ENCODE data around the gene MS4A4E. TPM values are rescaled to one million over a fixed set of nuclear protein-coding genes. Genes with fewer than 3 reads are reported as not detected.

Gene MS4A4E
- total and polyA plus RNA-seq, 2 of the 13 experiments (the other 11 are each of a cell fraction or from before 2014, with no cell fraction given) = not detected

DNA sequence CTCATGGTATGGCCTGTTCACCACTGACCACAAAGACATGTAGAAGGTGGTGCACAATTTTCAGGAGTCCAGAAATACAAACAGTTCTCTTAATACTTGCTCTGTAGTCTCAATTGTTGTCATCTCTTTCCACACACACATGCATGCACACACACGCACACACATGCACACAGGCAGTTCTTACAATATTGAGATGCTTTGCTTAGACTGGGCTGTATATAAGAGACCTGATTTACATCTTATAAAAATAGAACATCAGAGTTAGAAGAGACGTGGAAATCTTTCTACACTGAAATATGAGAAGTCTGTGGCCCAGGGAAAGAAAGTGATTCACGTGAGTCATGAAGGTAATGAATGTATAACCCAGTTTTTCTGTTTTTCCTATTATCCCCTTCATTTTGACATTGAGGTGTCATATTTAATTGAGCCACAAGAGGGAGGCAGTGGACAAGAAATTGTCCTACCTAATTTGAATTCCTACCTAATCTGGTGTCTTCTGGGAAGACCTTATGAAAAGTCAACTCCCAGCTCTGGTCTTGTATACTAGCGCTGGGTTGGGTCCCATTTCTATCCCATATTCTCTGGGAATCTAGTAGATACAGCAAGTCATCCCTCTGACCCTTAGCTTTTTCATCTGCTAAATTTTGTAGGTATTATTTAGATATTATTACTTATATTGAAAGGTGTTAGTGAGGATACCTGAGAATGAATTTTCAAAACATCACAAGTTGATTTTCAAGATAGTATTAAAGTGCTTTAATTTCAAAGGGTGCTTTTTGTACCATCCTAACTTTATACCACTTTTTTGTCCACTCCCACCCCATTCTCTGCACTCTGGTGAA is 22.7 kb upstream of the MS4A4E start:
- intact Hi-C loops (cut with micrococcal nuclease; ENCODE audit: unreplicated experiment) (loop anchor here (1.0 to 5.0 kb wide), 4 partner anchors 69 to 353 kb away; no protein-coding TSS in a partner anchor), in situ Hi-C loops (cut with HindIII; ENCODE audit: extremely low pct_ligation_motif_present, low pct_unique_long_range_greater_than_20kb) (loop anchor here (25.0 kb wide), 1 partner anchor 347 kb away; no protein-coding TSS in a partner anchor)
- peaks cover 0 to 4% of the 10 kb centered on the region in 2 experiments; a peak in 2 of 5 replicates for H3K27me3 ChIP-seq (ENCODE audit: control insufficient read depth in 1 of 2, insufficient read depth in 2 of 2, low read length in 2 of 2)
- H3K36me3 ChIP-seq (replicated peaks in 1 of 2; ENCODE audit: control insufficient read depth in 1 of 2, insufficient read depth in 2 of 2, low read length in 2 of 2) = no peaks in the 10 kb centered on the region
- H3K79me2 ChIP-seq (ENCODE audit: insufficient read depth, low read length) = no peaks in the 10 kb centered on the region
- POLR2A ChIA-PET = no interaction called here
- no peak overlapping the region for H3K27ac ChIP-seq (ENCODE audit: extremely low read length, insufficient read depth, low read length)
- no TSS peak for BruUV-seq (replicated peaks)
- no peaks in the 10 kb centered on the region for H4K20me1 ChIP-seq (ENCODE audit: insufficient read depth, low read length)
- H3K9me3 ChIP-seq (ENCODE audit: low read length) = no peaks in the 10 kb centered on the region
- no peak overlapping the region for H2AFZ ChIP-seq (ENCODE audit: low read length)
- DNase-seq (ENCODE audit: low spot score) = peak; percentile 8
- FAIRE-seq = peak; percentile 52
- 9% methylated on average over 4 of the region's 4 CpGs for WGBS (ENCODE audit: low lambda C conversion rate)
- H3K9ac ChIP-seq (ENCODE audit: insufficient read depth, low read depth, low read length) = no peak overlapping the region
- H3K4me2 ChIP-seq (ENCODE audit: low read depth, low read length) = no peak overlapping the region
- no peaks in the 10 kb centered on the region for H3K4me1 ChIP-seq (ENCODE audit: insufficient read depth, low read length)
- CTCF ChIA-PET (ENCODE audit: low intra/inter-chr PET ratio, low total read pairs) = interaction anchor here (0.6 kb wide), 1 partner anchor 491 kb away, joined by 3 read pairs; the partner anchor contains the start of gene MS4A15
- no peak overlapping the region for H3K4me3 ChIP-seq (replicated peaks in 1 of 3; ENCODE audit: insufficient read depth in 1 of 3, low read depth in 2 of 3, low read length in 3 of 3)
- peak; percentile 25; the same call in 1 of the 3 replicates for ATAC-seq
- TF ChIP-seq HNF4A (CRISPR knock-in tag; IDR thresholded peaks at IDR 0.05) (no peak), RAD21 (CRISPR knock-in tag; IDR thresholded peaks at IDR 0.05) (peak; percentile 26; the same call in 1 of the 2 replicates), KDM5A (IDR thresholded peaks at IDR 0.05; ENCODE audit: borderline replicate concordance, low read length) (no peak), RORA (CRISPR knock-in tag; IDR thresholded peaks at IDR 0.05) (no peak), HOXA3 (CRISPR knock-in tag; IDR thresholded peaks at IDR 0.05) (no peak), ZBTB33 (CRISPR knock-in tag; IDR thresholded peaks at IDR 0.05) (no peak), ZNF333 (CRISPR knock-in tag; IDR thresholded peaks at IDR 0.05; ENCODE audit: borderline replicate concordance) (no peak), JDP2 (CRISPR knock-in tag; IDR thresholded peaks at IDR 0.05; ENCODE audit: borderline replicate concordance) (no peak), ZMYM2 (CRISPR knock-in tag; IDR thresholded peaks at IDR 0.05) (no peak), SMC3 (IDR thresholded peaks at IDR 0.05; ENCODE audit: low read length) (peak; percentile 20; the same call in 1 of the 2 replicates), KDM6A (CRISPR knock-in tag; IDR thresholded peaks at IDR 0.05; ENCODE audit: low read depth) (no peak), STAG1 (CRISPR knock-in tag; IDR thresholded peaks at IDR 0.05) (peak; percentile 51; the same call in 1 of the 2 replicates), ZNF530 (CRISPR knock-in tag; IDR thresholded peaks at IDR 0.05; ENCODE audit: low read depth) (no peak), ARID3A (IDR thresholded peaks at IDR 0.05; ENCODE audit: low read depth, low read length) (peak; percentile 60; the same call in 1 of the 2 replicates), LBX2 (CRISPR knock-in tag; IDR thresholded peaks at IDR 0.05; ENCODE audit: borderline replicate concordance) (no peak), ZNF207 (IDR thresholded peaks at IDR 0.05; ENCODE audit: borderline replicate concordance) (no peak)
- TF ChIP-seq, protein P1, sequence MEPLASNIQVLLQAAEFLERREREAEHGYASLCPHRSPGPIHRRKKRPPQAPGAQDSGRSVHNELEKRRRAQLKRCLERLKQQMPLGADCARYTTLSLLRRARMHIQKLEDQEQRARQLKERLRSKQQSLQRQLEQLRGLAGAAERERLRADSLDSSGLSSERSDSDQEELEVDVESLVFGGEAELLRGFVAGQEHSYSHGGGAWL (CRISPR knock-in tag; IDR thresholded peaks at IDR 0.05) = no peak
- TF ChIP-seq, protein P2, sequence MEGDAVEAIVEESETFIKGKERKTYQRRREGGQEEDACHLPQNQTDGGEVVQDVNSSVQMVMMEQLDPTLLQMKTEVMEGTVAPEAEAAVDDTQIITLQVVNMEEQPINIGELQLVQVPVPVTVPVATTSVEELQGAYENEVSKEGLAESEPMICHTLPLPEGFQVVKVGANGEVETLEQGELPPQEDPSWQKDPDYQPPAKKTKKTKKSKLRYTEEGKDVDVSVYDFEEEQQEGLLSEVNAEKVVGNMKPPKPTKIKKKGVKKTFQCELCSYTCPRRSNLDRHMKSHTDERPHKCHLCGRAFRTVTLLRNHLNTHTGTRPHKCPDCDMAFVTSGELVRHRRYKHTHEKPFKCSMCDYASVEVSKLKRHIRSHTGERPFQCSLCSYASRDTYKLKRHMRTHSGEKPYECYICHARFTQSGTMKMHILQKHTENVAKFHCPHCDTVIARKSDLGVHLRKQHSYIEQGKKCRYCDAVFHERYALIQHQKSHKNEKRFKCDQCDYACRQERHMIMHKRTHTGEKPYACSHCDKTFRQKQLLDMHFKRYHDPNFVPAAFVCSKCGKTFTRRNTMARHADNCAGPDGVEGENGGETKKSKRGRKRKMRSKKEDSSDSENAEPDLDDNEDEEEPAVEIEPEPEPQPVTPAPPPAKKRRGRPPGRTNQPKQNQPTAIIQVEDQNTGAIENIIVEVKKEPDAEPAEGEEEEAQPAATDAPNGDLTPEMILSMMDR (CRISPR knock-in tag; IDR thresholded peaks at IDR 0.05) = peak; percentile 69

Data from HepG2 (cell line).